ENCODE results near the gene RASL10A.

GRCh38 chr22:29302681-29303465 lies 12.6 kb downstream of the RASL10A start:
- TF ChIP-seq EZH2 (IDR thresholded peaks at IDR 0.05; ENCODE audit: low read length, missing control alignments): no peak
- no peak for TF ChIP-seq CTCF (conservative IDR thresholded peaks at IDR 0.05 in 1 of 2, IDR thresholded peaks at IDR 0.05 in 1 of 2; ENCODE audit: low read depth in 1 of 2, low read length in 2 of 2)

All from fibroblast of lung (primary cell).